ENCODE results near the gene PFKFB1.

GRCh38 chrX:55006827-55007621 lies 13.0 kb upstream of the PFKFB1 start:
- TF ChIP-seq YY1 (IDR thresholded peaks at IDR 0.05; ENCODE audit: insufficient read depth, insufficient read length) (no peak), ZNF274 (IDR thresholded peaks at IDR 0.05; ENCODE audit: low read depth, low read length) (no peak)

All from NT2/D1 (cell line).